ENCODE results near the gene UAP1L1. TPM values are rescaled to one million over a fixed set of nuclear protein-coding genes. Genes with fewer than 3 reads are reported as not detected.
"Not testable (repeated sequence)": the region's sequence is repeated elsewhere in the genome, so short reads cannot be mapped to it uniquely, and the experiment has no call there.

Gene UAP1L1
- polyA plus RNA-seq, 3 donors = 3.8 to 9.0 (median 6.0) TPM

- H3K27ac ChIP-seq (ENCODE audit: low read depth, low read length) = no peak within 1 kb of the TSS
- 15 to 22% (median 19%) methylated on average over 60 to 90 of the region's 90 CpGs for WGBS, 3 donors
Measured at GRCh38 chr9:137053944-137054931, 23.1 kb upstream of the UAP1L1 start, which contains the start of gene ENTPD2. Gene ENTPD2 (minus strand): TSS chr9:137054061. CDS start chr9:137053997, 64 bp downstream.

GRCh38 chr9:137054932-137055384, 22.4 kb upstream of the UAP1L1 start:
- no peak overlapping the region for H3K27ac ChIP-seq (ENCODE audit: low read depth, low read length)

GRCh38 chr9:137055385-137056364, 21.6 kb upstream of the UAP1L1 start:
- no peak overlapping the region for H3K27ac ChIP-seq (ENCODE audit: low read depth, low read length)
- 15 to 36% (median 34%) methylated on average over 28 of the region's 28 CpGs for WGBS, 3 donors

More at GRCh38 chr9:137054932-137055384, 22.4 kb upstream of the UAP1L1 start:
- WGBS, 3 donors = 51 to 68% (median 63%) methylated on average over 15 to 17 of the region's 17 CpGs

- H3K27ac ChIP-seq (ENCODE audit: low read depth, low read length) = no peak overlapping the region
- WGBS, 3 donors = 78 to 84% (median 80%) methylated on average over 17 of the region's 17 CpGs
Measured at GRCh38 chr9:137056739-137057415, 20.4 kb upstream of the UAP1L1 start.

- WGBS, 3 donors = 73 to 83% (median 79%) methylated on average over 16 of the region's 16 CpGs
- no peak overlapping the region for H3K27ac ChIP-seq (ENCODE audit: low read depth, low read length)
Measured at GRCh38 chr9:137057545-137057944, 19.8 kb upstream of the UAP1L1 start.

- WGBS, 3 donors = 82 to 90% (median 85%) methylated on average over 9 of the region's 9 CpGs
- no peak overlapping the region for H3K27ac ChIP-seq (ENCODE audit: low read depth, low read length)
Measured at GRCh38 chr9:137058521-137059234, 18.6 kb upstream of the UAP1L1 start.

- 80 to 93% (median 81%) methylated on average over 15 of the region's 15 CpGs for WGBS, 3 donors
- no peak overlapping the region for H3K27ac ChIP-seq (ENCODE audit: low read depth, low read length)
Measured at GRCh38 chr9:137062384-137062783, 14.9 kb upstream of the UAP1L1 start.

- 87 to 98% (median 97%) methylated on average over 5 to 7 of the region's 9 CpGs for WGBS, 3 donors
Measured at GRCh38 chr9:137062798-137063197, 14.5 kb upstream of the UAP1L1 start.

GRCh38 chr9:137063311-137064026, 13.8 kb upstream of the UAP1L1 start:
- H3K27ac ChIP-seq (ENCODE audit: low read depth, low read length) = no peak overlapping the region
- WGBS, 3 donors = 81 to 85% (median 83%) methylated on average over 19 to 26 of the region's 26 CpGs

More at GRCh38 chr9:137062798-137063197, 14.5 kb upstream of the UAP1L1 start:
- H3K27ac ChIP-seq (ENCODE audit: low read depth, low read length) = not testable (repeated sequence)

- 46 to 51% (median 48%) methylated on average over 53 to 55 of the region's 55 CpGs for WGBS, 3 donors
- H3K27ac ChIP-seq (ENCODE audit: low read depth, low read length) = no peak overlapping the region
Measured at GRCh38 chr9:137064027-137064879, 13.1 kb upstream of the UAP1L1 start.

GRCh38 chr9:137064880-137065164, 12.5 kb upstream of the UAP1L1 start:
- no peak overlapping the region for H3K27ac ChIP-seq (ENCODE audit: low read depth, low read length)
- 84 to 93% (median 84%) methylated on average over 11 to 12 of the region's 12 CpGs for WGBS, 3 donors

GRCh38 chr9:137065336-137065967, 11.9 kb upstream of the UAP1L1 start:
- WGBS, 3 donors = 92 to 95% (median 95%) methylated on average over 23 of the region's 23 CpGs
- H3K27ac ChIP-seq (ENCODE audit: low read depth, low read length) = no peak overlapping the region

- H3K27ac ChIP-seq (ENCODE audit: low read depth, low read length) = no peak overlapping the region
- 88 to 90% (median 89%) methylated on average over 26 of the region's 26 CpGs for whole genome bisulfite sequencing, 3 donors
Measured at GRCh38 chr9:137066096-137066861, 11.0 kb upstream of the UAP1L1 start.

GRCh38 chr9:137067860-137068538, 9.3 kb upstream of the UAP1L1 start:
- 55 to 59% (median 57%) methylated on average over 12 of the region's 12 CpGs for WGBS, 3 donors
- H3K27ac ChIP-seq (ENCODE audit: low read depth, low read length) = no peak overlapping the region
